22Rv1 (cell line): Measurements from ENCODE around the gene THAP3.

ENCODE experiments used
- CTCF ChIP-seq: fragments of 450-650 bp; IDR thresholded peaks from 2 replicates; pipeline ENCODE4 v1.5.1; 2017; ENCODE audit warnings: mild to moderate bottlenecking
- ZFX ChIP-seq: fragments of 450-650 bp; IDR thresholded peaks from 2 replicates; pipeline ENCODE4 v1.6.1; 2017; ENCODE audit warnings: antibody characterized with exemption, borderline replicate concordance

GRCh38 chr1:6646499-6647148 is 22.0 kb downstream of the THAP3 start:
- peak; percentile 66 for TF ChIP-seq CTCF
- TF ChIP-seq ZFX, result no peak
